ENCODE data around the gene GP1BB. TPM values are rescaled to one million over a fixed set of nuclear protein-coding genes. Genes with fewer than 3 reads are reported as not detected.

Gene GP1BB
- 0.60 TPM for total RNA-seq (2013)
- polyA plus RNA-seq = 1 to 10 TPM in 1 of 3 donors, under 1 TPM in 2; 0.13 to 1.5 (median 0.26) TPM
- polyA minus RNA-seq = 0.72 and 1.1 TPM in 2 replicates
- 0 reads per million in 11 experiments for total RNA-seq

DNA sequence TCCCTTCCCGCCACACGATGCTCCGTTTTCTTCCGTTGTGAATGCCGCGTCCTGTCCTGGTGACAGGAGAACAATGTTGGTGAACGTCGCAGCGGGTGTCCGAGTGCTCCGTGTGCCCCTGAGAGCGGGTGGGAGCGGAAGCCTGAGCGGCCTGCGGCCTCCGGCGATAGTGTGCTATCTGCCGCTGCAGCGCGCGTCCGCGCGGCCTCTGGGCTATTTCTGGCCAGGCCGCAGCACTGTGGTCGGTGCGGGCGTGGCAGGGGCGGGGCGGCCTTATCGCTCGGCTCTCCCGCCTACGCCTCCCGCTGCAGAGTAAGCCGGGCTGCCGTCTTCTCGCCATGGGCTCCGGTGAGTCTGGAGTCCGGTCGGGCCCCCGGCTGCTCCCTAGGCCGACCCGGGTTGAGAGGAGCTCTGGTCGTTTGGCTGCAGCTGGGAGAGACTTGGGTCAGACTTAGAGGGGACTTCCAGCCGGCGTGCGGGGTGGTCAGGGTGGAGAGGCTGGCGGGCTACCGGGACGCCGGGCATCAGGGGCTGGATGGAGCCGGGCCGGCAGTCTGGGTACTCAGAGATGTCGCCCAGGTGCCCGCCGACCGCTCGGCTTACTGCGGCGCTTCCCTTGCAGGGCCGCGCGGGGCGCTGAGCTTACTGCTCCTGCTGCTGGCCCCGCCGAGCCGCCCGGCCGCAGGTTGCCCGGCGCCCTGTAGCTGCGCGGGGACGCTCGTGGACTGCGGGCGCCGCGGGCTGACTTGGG lies at the start of gene GP1BB:
TSS of gene GP1BB (plus strand) at position 308 of the 751 bp plus-strand sequence. CDS start at position 339, 31 bp downstream.
- H3K4me2 ChIP-seq (replicated peaks; ENCODE audit: extremely low read depth, low read length, poor library complexity, severe bottlenecking) = peak within 1 kb of the TSS; percentile 56

DNA sequence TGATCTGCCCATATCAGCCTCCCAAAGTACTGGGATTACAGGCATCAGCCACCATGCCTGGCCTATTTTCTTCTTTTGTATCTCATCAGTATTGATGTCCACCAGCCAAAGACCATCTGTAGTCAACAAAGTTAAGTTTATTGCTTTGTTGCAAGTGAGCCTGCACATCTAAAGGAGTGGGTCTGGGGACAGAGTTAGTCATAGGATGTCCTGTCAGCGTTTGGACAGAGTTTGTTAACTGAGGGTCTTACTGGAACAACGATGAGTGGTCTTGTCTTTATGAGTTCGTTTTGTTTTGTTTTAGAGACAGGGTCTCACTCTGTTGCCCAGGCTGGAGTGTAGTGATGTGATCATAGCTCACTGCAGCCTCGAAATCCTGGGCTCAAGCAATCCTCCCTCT lies 49.7 kb upstream of the GP1BB start:
- no peaks in the 10 kb centered on the region for H4K20me1 ChIP-seq (ENCODE audit: insufficient read depth, low read length)
- H3K9me3 ChIP-seq (replicated peaks in 1 of 2; ENCODE audit: control insufficient read depth in 1 of 2, insufficient read depth in 1 of 2, low read length in 2 of 2) = no peaks in the 10 kb centered on the region
- Mint-ChIP-seq H3K27me3 (ENCODE audit: low read depth in 3 of 3) (peaks cover 1 to 11% (median 9%) of the 10 kb centered on the region in 3 donors), H3K36me3 (no peaks in the 10 kb centered on the region), H3K4me1 (peaks cover 3% of the 10 kb centered on the region), H3K9me3 (peaks cover 0 to 16% (median 7%) of the 10 kb centered on the region in 7 donors), H3K27ac (no peak overlapping the region), H3K4me3 (no peak overlapping the region)
- no peak overlapping the region for H3K4me3 ChIP-seq (replicated peaks in 1 of 3; ENCODE audit: low read depth in 2 of 3, low read length in 3 of 3)
- no peak overlapping the region for H3K4me2 ChIP-seq (replicated peaks; ENCODE audit: extremely low read depth, low read length, poor library complexity, severe bottlenecking)
- H2AFZ ChIP-seq (ENCODE audit: insufficient read depth, low read depth, low read length, poor library complexity, severe bottlenecking) = no peak overlapping the region
- DNase-seq = no peak
- H3K79me2 ChIP-seq (ENCODE audit: insufficient read depth, low read length) = no peaks in the 10 kb centered on the region
- no peaks in the 10 kb centered on the region for H3K27me3 ChIP-seq (ENCODE audit: control insufficient read depth in 2 of 2, insufficient read depth in 2 of 2, low read length in 2 of 2)
- TF ChIP-seq CTCF (IDR thresholded peaks at IDR 0.05) = no peak
- no peaks in the 10 kb centered on the region for H3K4me1 ChIP-seq (ENCODE audit: control insufficient read depth in 1 of 2, insufficient read depth in 2 of 2, low read length in 2 of 2)
- no peak overlapping the region for H3K27ac ChIP-seq (ENCODE audit: low read depth in 1 of 2, low read length in 2 of 2)
- WGBS (ENCODE audit: insufficient coverage) = 93% methylated on average over 2 of the region's 4 CpGs
- no peak overlapping the region for H3K9ac ChIP-seq (ENCODE audit: insufficient read depth, low read length, poor library complexity, severe bottlenecking)
- intact Hi-C loops (cut with micrococcal nuclease) = no loop called here
- H3K36me3 ChIP-seq (replicated peaks in 1 of 2; ENCODE audit: control insufficient read depth in 1 of 2, insufficient read depth in 2 of 2, low read length in 2 of 2) = no peaks in the 10 kb centered on the region

More for the DNA sequence above, at the start of gene GP1BB:
- no peaks in the 10 kb centered on the region for H3K36me3 ChIP-seq (replicated peaks in 1 of 2; ENCODE audit: control insufficient read depth in 1 of 2, insufficient read depth in 2 of 2, low read length in 2 of 2)
- peaks cover 0 to 24% of the 10 kb centered on the region in 2 donors for H3K9me3 ChIP-seq (replicated peaks in 1 of 2; ENCODE audit: control insufficient read depth in 1 of 2, insufficient read depth in 1 of 2, low read length in 2 of 2)
- H3K4me1 ChIP-seq (ENCODE audit: control insufficient read depth in 1 of 2, insufficient read depth in 2 of 2, low read length in 2 of 2) = peaks cover 12 to 28% of the 10 kb centered on the region in 2 donors
- peak in 1 of 3 donors; percentile 2 for DNase-seq
- H3K27ac Mint-ChIP-seq = no peak within 1 kb of the TSS
- H3K36me3 Mint-ChIP-seq = peaks cover 0 to 14% of the 10 kb centered on the region in 2 donors
- no peak within 1 kb of the TSS for H3K9ac ChIP-seq (ENCODE audit: insufficient read depth, low read length, poor library complexity, severe bottlenecking)
- peaks cover 15 to 65% of the 10 kb centered on the region in 2 donors for H3K27me3 ChIP-seq (ENCODE audit: control insufficient read depth in 2 of 2, insufficient read depth in 2 of 2, low read length in 2 of 2)
- H3K79me2 ChIP-seq (ENCODE audit: insufficient read depth, low read length) = no peaks in the 10 kb centered on the region
- peak; percentile 33 for TF ChIP-seq CTCF (IDR thresholded peaks at IDR 0.05)
- H3K4me3 ChIP-seq (replicated peaks in 1 of 3; ENCODE audit: low read depth in 2 of 3, low read length in 3 of 3) = peak within 1 kb of the TSS in 1 of 3 experiments; percentile 52
- peaks cover 12% of the 10 kb centered on the region for H3K4me1 Mint-ChIP-seq
- H3K27ac ChIP-seq (ENCODE audit: low read depth in 1 of 2, low read length in 2 of 2) = no peak within 1 kb of the TSS
- H3K9me3 Mint-ChIP-seq = peaks cover 0 to 20% (median 11%) of the 10 kb centered on the region in 7 donors
- H2AFZ ChIP-seq (ENCODE audit: insufficient read depth, low read depth, low read length, poor library complexity, severe bottlenecking) = peak within 1 kb of the TSS; percentile 46
- WGBS (ENCODE audit: insufficient coverage) = 1% methylated on average over 80 of the region's 80 CpGs
- no peaks in the 10 kb centered on the region for H4K20me1 ChIP-seq (ENCODE audit: insufficient read depth, low read length)
- intact Hi-C loops (cut with micrococcal nuclease) = no loop called here
- H3K4me3 Mint-ChIP-seq = peak within 1 kb of the TSS; percentile 56 to 89
- H3K27me3 Mint-ChIP-seq (ENCODE audit: low read depth in 3 of 3) = peaks cover 56 to 82% (median 57%) of the 10 kb centered on the region in 3 donors
